SK-N-SH treated with all-trans-retinoic acid at 6 μM for 48 hours (cell line): ENCODE measurements around the gene DESI1.

Experiments used
- ATAC-seq: fragments of 200-7000 bp; cut with Tn5 transposase; 3 replicates; pipeline ENCODE4 v1.9.1; 2020; ENCODE audit warnings: mild to moderate bottlenecking, moderate library complexity
- ARNTL ChIP-seq: fragments of 450-650 bp; formaldehyde crosslinking; IDR thresholded peaks from 2 replicates; pipeline ENCODE4 v1.5.0; 2020; ENCODE audit warnings: low read depth, mild to moderate bottlenecking, moderate library complexity, borderline replicate concordance
- BACH2 ChIP-seq: fragments of 250-450 bp; sonication (Bioruptor Pico); IDR thresholded peaks from 2 replicates; pipeline ENCODE4 v1.9.0; 2021; ENCODE audit warnings: mild to moderate bottlenecking, borderline replicate concordance
- CSDC2 ChIP-seq: fragments of 250-450 bp; sonication (Bioruptor Pico); IDR thresholded peaks from 2 replicates; pipeline ENCODE4 v1.5.0; 2020; ENCODE audit warnings: mild to moderate bottlenecking, moderate library complexity
- ESRRG ChIP-seq: fragments of 250-450 bp; sonication (Bioruptor Pico); IDR thresholded peaks from 2 replicates; pipeline ENCODE4 v1.6.1; 2021; ENCODE audit warnings: mild to moderate bottlenecking
- GLIS3 ChIP-seq: fragments of 250-450 bp; sonication (Bioruptor Pico); IDR thresholded peaks from 2 replicates; pipeline ENCODE4 v1.5.0; 2020; ENCODE audit warnings: mild to moderate bottlenecking, moderate library complexity
- OSR1 ChIP-seq: fragments of 250-450 bp; sonication (Bioruptor Pico); IDR thresholded peaks from 2 replicates; pipeline ENCODE4 v1.8.0; 2022; ENCODE audit warnings: moderate library complexity, mild to moderate bottlenecking, inconsistent platforms
- PPARA ChIP-seq: fragments of 250-450 bp; sonication (Bioruptor Pico); IDR thresholded peaks from 2 replicates; pipeline ENCODE4 v1.5.0; 2020; ENCODE audit warnings: mild to moderate bottlenecking, borderline replicate concordance
- RARB ChIP-seq: fragments of 250-450 bp; sonication (Bioruptor Pico); IDR thresholded peaks from 2 replicates; pipeline ENCODE4 v1.8.0; 2021; ENCODE audit warnings: mild to moderate bottlenecking, moderate library complexity
- SNAI2 ChIP-seq: fragments of 250-450 bp; sonication (Bioruptor Pico); IDR thresholded peaks from 2 replicates; pipeline ENCODE4 v1.5.0; 2020; ENCODE audit warnings: mild to moderate bottlenecking, moderate library complexity
- TOX ChIP-seq: fragments of 250-450 bp; sonication (Bioruptor Pico); IDR thresholded peaks from 2 replicates; pipeline ENCODE4 v1.8.0; 2021; ENCODE audit warnings: mild to moderate bottlenecking, moderate library complexity, borderline replicate concordance
- ZC3H10 ChIP-seq: fragments of 250-450 bp; sonication (Bioruptor Pico); IDR thresholded peaks from 2 replicates; pipeline ENCODE4 v1.5.1; 2021; ENCODE audit warnings: mild to moderate bottlenecking, moderate library complexity
- ZFP3 ChIP-seq: fragments of 250-450 bp; sonication (Bioruptor Pico); IDR thresholded peaks from 2 replicates; pipeline ENCODE4 v1.5.0; 2020; ENCODE audit warnings: mild to moderate bottlenecking, moderate library complexity
- ZFP30 ChIP-seq: fragments of 450-650 bp; formaldehyde crosslinking; IDR thresholded peaks from 2 replicates; pipeline ENCODE4 v1.5.0; 2022; ENCODE audit warnings: mild to moderate bottlenecking, moderate library complexity
- ZNF565 ChIP-seq: fragments of 450-650 bp; formaldehyde crosslinking; conservative IDR thresholded peaks from 2 replicates; pipeline ENCODE4 v1.5.0; 2020; ENCODE audit warnings: low read depth, mild to moderate bottlenecking, moderate library complexity
- ZNF70 ChIP-seq: fragments of 450-650 bp; formaldehyde crosslinking; IDR thresholded peaks from 2 replicates; pipeline ENCODE4 v1.5.0; 2020; ENCODE audit warnings: mild to moderate bottlenecking, moderate library complexity
- ZNF8 ChIP-seq: fragments of 450-650 bp; formaldehyde crosslinking; IDR thresholded peaks from 2 replicates; pipeline ENCODE4 v1.5.0; 2020; ENCODE audit warnings: mild to moderate bottlenecking, moderate library complexity
- TF ChIP-seq, protein P1 (sequence below): fragments of 250-450 bp; sonication (Bioruptor Pico); IDR thresholded peaks from 2 replicates; pipeline ENCODE4 v1.5.1; 2021; ENCODE audit warnings: mild to moderate bottlenecking, moderate library complexity
- TF ChIP-seq, protein P2 (sequence below): fragments of 250-450 bp; sonication (Bioruptor Pico); IDR thresholded peaks from 2 replicates; pipeline ENCODE4 v1.5.1; 2020; ENCODE audit warnings: low read depth, mild to moderate bottlenecking, moderate library complexity
- TF ChIP-seq, protein P3 (sequence below): fragments of 250-450 bp; sonication (Bioruptor Pico); IDR thresholded peaks from 2 replicates; pipeline ENCODE4 v1.8.0; 2021; ENCODE audit warnings: low read depth, mild to moderate bottlenecking, moderate library complexity, borderline replicate concordance
- TF ChIP-seq, protein P4 (sequence below): fragments of 250-450 bp; sonication (Bioruptor Pico); IDR thresholded peaks from 2 replicates; pipeline ENCODE4 v1.5.0; 2020; ENCODE audit warnings: mild to moderate bottlenecking, moderate library complexity
- TF ChIP-seq, protein P5 (sequence below): fragments of 250-450 bp; sonication (Bioruptor Pico); IDR thresholded peaks from 2 replicates; pipeline ENCODE4 v1.8.0; 2020; ENCODE audit warnings: mild to moderate bottlenecking, moderate library complexity, borderline replicate concordance

DESI1 gene

DNA sequence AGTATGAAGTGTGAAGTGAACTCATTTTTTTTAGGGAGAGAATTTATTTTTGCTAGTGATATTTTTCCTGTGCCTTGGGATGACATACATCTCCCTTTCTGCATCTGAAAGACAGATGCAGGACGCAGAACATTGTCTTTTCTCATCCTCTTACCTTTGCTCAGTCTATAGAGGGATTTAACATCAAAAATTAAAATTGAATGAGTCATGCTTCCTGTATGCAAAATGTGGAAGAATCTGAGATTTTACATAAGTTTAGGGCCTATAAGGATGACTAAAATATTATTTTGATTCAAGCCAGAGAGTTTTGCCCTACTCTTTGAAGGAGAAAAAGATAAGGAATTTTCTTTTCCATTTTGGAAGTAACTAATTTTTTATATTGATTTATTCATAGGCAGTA lies 27.6 kb upstream of the DESI1 start:
- ATAC-seq: no peak
- TF ChIP-seq ZFP30 (CRISPR knock-in tag) (no peak), ARNTL (no peak), BACH2 (CRISPR knock-in tag) (no peak), ZNF565 (CRISPR knock-in tag) (no peak), ZFP3 (CRISPR knock-in tag) (no peak), ZNF70 (CRISPR knock-in tag) (no peak), ZC3H10 (no peak), RARB (no peak), SNAI2 (CRISPR knock-in tag) (no peak), PPARA (CRISPR knock-in tag) (no peak), ZNF8 (CRISPR knock-in tag) (no peak), GLIS3 (CRISPR knock-in tag) (no peak), ESRRG (CRISPR knock-in tag) (no peak), CSDC2 (CRISPR knock-in tag) (no peak), TOX (no peak)
- TF ChIP-seq, protein P1, sequence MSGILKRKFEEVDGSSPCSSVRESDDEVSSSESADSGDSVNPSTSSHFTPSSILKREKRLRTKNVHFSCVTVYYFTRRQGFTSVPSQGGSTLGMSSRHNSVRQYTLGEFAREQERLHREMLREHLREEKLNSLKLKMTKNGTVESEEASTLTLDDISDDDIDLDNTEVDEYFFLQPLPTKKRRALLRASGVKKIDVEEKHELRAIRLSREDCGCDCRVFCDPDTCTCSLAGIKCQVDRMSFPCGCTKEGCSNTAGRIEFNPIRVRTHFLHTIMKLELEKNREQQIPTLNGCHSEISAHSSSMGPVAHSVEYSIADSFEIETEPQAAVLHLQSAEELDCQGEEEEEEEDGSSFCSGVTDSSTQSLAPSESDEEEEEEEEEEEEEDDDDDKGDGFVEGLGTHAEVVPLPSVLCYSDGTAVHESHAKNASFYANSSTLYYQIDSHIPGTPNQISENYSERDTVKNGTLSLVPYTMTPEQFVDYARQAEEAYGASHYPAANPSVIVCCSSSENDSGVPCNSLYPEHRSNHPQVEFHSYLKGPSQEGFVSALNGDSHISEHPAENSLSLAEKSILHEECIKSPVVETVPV: no peak
- TF ChIP-seq, protein P2, sequence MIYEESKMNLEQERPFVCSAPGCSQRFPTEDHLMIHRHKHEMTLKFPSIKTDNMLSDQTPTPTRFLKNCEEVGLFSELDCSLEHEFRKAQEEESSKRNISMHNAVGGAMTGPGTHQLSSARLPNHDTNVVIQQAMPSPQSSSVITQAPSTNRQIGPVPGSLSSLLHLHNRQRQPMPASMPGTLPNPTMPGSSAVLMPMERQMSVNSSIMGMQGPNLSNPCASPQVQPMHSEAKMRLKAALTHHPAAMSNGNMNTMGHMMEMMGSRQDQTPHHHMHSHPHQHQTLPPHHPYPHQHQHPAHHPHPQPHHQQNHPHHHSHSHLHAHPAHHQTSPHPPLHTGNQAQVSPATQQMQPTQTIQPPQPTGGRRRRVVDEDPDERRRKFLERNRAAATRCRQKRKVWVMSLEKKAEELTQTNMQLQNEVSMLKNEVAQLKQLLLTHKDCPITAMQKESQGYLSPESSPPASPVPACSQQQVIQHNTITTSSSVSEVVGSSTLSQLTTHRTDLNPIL (CRISPR knock-in tag): no peak
- TF ChIP-seq, protein P3, sequence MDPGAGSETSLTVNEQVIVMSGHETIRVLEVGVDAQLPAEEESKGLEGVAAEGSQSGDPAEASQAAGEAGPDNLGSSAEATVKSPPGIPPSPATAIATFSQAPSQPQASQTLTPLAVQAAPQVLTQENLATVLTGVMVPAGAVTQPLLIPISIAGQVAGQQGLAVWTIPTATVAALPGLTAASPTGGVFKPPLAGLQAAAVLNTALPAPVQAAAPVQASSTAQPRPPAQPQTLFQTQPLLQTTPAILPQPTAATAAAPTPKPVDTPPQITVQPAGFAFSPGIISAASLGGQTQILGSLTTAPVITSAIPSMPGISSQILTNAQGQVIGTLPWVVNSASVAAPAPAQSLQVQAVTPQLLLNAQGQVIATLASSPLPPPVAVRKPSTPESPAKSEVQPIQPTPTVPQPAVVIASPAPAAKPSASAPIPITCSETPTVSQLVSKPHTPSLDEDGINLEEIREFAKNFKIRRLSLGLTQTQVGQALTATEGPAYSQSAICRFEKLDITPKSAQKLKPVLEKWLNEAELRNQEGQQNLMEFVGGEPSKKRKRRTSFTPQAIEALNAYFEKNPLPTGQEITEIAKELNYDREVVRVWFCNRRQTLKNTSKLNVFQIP: no peak

DNA sequence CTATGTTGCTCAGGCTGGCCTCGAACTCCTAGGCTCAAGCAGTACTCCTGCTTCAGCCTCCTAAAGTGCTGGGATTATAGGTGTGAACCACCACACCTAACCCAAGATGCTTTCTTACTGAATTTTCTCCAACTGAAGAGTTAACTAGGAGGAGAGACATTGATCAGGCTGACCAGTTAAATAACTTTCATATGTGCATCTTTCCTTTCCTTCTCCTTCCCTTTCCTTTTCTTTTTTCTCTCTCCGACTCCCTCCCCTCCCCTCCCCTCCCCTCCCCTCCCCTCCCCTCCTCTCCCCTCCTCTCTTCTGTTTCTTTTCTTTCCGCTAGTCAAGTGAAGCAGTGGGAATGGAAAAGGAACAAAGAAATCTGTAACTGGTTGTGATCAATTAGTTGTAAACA lies 26.9 kb upstream of the DESI1 start:
- TF ChIP-seq ZNF565 (CRISPR knock-in tag) (no peak), RARB (no peak), ZFP3 (CRISPR knock-in tag) (no peak), ESRRG (CRISPR knock-in tag) (no peak), ARNTL (no peak), PPARA (CRISPR knock-in tag) (no peak), TOX (no peak), ZNF8 (CRISPR knock-in tag) (no peak), ZNF70 (CRISPR knock-in tag) (no peak), ZC3H10 (no peak), SNAI2 (CRISPR knock-in tag) (no peak), ZFP30 (CRISPR knock-in tag) (no peak), BACH2 (CRISPR knock-in tag) (no peak), GLIS3 (CRISPR knock-in tag) (no peak), OSR1 (CRISPR knock-in tag) (no peak)
- TF ChIP-seq, protein P3: no peak
- TF ChIP-seq, protein P4, sequence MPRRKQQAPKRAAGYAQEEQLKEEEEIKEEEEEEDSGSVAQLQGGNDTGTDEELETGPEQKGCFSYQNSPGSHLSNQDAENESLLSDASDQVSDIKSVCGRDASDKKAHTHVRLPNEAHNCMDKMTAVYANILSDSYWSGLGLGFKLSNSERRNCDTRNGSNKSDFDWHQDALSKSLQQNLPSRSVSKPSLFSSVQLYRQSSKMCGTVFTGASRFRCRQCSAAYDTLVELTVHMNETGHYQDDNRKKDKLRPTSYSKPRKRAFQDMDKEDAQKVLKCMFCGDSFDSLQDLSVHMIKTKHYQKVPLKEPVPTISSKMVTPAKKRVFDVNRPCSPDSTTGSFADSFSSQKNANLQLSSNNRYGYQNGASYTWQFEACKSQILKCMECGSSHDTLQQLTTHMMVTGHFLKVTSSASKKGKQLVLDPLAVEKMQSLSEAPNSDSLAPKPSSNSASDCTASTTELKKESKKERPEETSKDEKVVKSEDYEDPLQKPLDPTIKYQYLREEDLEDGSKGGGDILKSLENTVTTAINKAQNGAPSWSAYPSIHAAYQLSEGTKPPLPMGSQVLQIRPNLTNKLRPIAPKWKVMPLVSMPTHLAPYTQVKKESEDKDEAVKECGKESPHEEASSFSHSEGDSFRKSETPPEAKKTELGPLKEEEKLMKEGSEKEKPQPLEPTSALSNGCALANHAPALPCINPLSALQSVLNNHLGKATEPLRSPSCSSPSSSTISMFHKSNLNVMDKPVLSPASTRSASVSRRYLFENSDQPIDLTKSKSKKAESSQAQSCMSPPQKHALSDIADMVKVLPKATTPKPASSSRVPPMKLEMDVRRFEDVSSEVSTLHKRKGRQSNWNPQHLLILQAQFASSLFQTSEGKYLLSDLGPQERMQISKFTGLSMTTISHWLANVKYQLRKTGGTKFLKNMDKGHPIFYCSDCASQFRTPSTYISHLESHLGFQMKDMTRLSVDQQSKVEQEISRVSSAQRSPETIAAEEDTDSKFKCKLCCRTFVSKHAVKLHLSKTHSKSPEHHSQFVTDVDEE (CRISPR knock-in tag): no peak
- TF ChIP-seq, protein P5, sequence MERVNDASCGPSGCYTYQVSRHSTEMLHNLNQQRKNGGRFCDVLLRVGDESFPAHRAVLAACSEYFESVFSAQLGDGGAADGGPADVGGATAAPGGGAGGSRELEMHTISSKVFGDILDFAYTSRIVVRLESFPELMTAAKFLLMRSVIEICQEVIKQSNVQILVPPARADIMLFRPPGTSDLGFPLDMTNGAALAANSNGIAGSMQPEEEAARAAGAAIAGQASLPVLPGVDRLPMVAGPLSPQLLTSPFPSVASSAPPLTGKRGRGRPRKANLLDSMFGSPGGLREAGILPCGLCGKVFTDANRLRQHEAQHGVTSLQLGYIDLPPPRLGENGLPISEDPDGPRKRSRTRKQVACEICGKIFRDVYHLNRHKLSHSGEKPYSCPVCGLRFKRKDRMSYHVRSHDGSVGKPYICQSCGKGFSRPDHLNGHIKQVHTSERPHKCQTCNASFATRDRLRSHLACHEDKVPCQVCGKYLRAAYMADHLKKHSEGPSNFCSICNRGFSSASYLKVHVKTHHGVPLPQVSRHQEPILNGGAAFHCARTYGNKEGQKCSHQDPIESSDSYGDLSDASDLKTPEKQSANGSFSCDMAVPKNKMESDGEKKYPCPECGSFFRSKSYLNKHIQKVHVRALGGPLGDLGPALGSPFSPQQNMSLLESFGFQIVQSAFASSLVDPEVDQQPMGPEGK (CRISPR knock-in tag): no peak
- ATAC-seq: no peak
